Activated CD8-positive, alpha-beta memory T cell treated with anti-CD3 and anti-CD28 coated beads, Interleukin-2, amount 10 ng/mL, durations not matched to agents 7 days and 5 days (primary cell): ENCODE results near the gene PHACTR1. TPM values are rescaled to one million over a fixed set of nuclear protein-coding genes. Genes with fewer than 3 reads are reported as not detected.

Source experiments
- ATAC-seq: fragments of 150-1000 bp; cut with Tn5 transposase; one replicate; pipeline ENCODE4 v1.10.0; 2021; ENCODE audit warnings: moderate library complexity
- CTCF ChIA-PET: fragments of 350-600 bp; sonication (Branson Sonifier 250); formaldehyde crosslinking; loops from one replicate; lab custom pipeline; 2021; ENCODE audit warnings: antibody characterized with exemption; lab: Charles Lee
- DNase-seq: peaks from one replicate; pipeline ENCODE4 v3.0.0-alpha.2; 2020
- H3K27ac Mint-ChIP-seq: one replicate; pipeline ENCODE4 v1.8.0; 2021; ENCODE audit warnings: mild to moderate bottlenecking, mixed read lengths
- H3K27me3 Mint-ChIP-seq: one replicate; pipeline ENCODE4 v1.8.0; 2021; ENCODE audit warnings: mixed read lengths
- H3K36me3 Mint-ChIP-seq: one replicate; pipeline ENCODE4 v1.8.0; 2021; ENCODE audit warnings: mild to moderate bottlenecking, mixed read lengths
- H3K4me1 Mint-ChIP-seq: one replicate; pipeline ENCODE4 v1.8.0; 2021; ENCODE audit warnings: mixed read lengths
- H3K4me3 Mint-ChIP-seq: one replicate; pipeline ENCODE4 v1.8.0; 2021; ENCODE audit warnings: mild to moderate bottlenecking, moderate library complexity, mixed read lengths
- H3K9me3 Mint-ChIP-seq: one replicate; pipeline ENCODE4 v1.8.0; 2022; ENCODE audit warnings: low read depth, mixed read lengths
- total RNA-seq, 2 experiments: library from RNA; stranded (reverse); gene quantifications; one replicate each; pipeline ENCODE4 v1.2.3, GENCODE V29; 2021

Gene PHACTR1
- total RNA-seq, 2 experiments from 2014 or later = 0.73 to 2.2 TPM

DNA sequence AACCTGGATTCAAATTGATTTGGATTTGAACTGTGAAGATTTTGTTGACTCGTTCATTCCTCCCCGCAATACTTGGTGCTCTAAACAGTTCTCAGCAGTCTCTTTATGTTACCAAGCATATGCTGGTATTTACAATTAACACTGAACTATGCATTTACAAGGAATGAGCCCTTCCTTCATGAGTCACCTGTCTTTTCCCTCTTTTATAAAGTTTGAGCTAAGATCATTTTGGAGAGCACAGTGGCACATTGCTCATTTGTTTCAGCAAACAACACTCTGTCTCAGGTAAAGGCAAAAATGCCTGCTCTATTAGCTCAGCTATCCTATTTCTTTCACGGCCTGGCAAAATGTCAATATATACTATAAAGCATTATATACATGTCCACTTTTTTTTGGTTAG lies 285.4 kb downstream of the PHACTR1 start:
- no peaks in the 10 kb centered on the region for H3K4me1 Mint-ChIP-seq
- no peak overlapping the region for H3K27ac Mint-ChIP-seq
- ATAC-seq (no peak), DNase-seq (no peak)
- peaks cover 23% of the 10 kb centered on the region for H3K27me3 Mint-ChIP-seq
- no peak overlapping the region for H3K4me3 Mint-ChIP-seq
- no peaks in the 10 kb centered on the region for H3K9me3 Mint-ChIP-seq
- H3K36me3 Mint-ChIP-seq = no peaks in the 10 kb centered on the region
- CTCF ChIA-PET = interaction anchor here (1.0 kb wide), 1 partner anchor 68 kb away, joined by 4 read pairs; no protein-coding TSS in a partner anchor

DNA sequence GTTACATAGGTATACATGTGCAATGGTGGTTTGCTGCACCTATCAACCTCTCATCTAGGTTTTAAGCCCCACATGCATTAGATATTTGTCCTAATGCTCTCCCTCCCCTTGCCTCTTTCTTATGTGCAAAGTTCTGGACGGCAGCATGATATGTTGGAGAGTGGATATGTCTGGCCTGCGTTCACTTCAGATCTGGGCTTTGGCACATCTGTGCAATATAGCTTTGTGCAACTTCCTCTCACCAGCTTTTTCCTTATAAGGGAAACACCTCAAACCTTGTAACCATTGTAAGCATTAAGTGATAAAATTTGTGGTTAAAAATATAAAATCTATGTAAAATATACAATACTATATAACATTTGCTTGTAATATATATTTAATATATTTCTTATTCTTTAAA lies 288.0 kb downstream of the PHACTR1 start:
- no peak for DNase-seq
- Mint-ChIP-seq H3K27ac (no peak overlapping the region), H3K27me3 (peaks cover 39% of the 10 kb centered on the region), H3K4me3 (no peak overlapping the region), H3K4me1 (no peaks in the 10 kb centered on the region), H3K36me3 (no peaks in the 10 kb centered on the region), H3K9me3 (no peaks in the 10 kb centered on the region)
- CTCF ChIA-PET = no interaction called here
- ATAC-seq = no peak

DNA sequence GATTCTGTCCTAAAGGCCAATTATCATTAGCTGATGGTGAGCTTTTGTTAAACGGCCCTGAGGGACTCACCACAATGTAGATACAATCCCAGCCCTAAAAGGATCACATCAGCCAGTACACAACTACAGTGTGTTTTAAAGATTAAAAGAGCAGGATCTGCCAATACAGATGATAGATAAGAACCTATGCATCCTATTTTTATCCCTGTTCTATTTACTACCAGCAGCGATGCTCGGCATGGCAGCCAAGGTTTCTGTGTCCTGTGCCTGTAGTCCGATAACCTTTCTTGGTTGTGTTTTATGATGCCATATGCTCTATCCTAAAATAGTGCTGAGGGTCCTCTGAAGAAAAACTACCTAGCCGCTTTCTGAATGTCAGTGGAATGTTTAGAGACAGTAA lies 289.4 kb downstream of the PHACTR1 start:
- Mint-ChIP-seq H3K9me3 (no peaks in the 10 kb centered on the region), H3K4me3 (no peak overlapping the region), H3K36me3 (no peaks in the 10 kb centered on the region), H3K4me1 (no peaks in the 10 kb centered on the region), H3K27me3 (peaks cover 53% of the 10 kb centered on the region), H3K27ac (no peak overlapping the region)
- DNase-seq = no peak
- no peak for ATAC-seq
- CTCF ChIA-PET = no interaction called here

DNA sequence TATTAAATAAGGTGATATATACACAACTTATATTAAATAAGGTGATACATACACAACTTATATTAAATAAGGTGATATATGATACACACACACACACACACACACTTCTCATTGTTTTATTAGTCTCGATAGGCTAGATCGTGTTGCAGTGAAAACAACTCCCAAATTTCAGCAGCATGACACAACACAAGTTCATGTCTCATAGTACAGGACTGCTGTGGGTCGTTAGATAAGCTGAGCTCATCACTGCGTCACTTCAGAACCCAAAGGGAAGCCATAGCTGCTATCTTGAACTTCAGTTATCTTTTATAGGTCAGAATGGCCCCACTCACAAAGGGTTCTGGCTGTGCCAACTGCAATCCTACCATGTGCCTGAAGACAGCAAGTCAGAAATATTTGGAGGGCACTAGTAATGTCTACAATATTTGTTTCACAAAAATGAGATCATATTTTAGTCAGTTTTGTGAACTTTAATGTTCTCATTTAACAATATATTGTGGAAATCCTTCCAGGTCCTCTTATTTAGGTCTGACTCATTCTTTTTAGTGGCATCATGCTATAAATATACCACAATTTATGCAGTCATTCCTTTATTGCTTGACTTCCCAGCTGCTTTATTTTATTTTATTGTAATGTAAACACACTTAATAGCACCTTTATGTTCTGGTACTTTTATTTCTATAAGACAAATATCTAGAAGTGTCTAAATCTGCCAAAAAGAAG lies 290.2 kb downstream of the PHACTR1 start:
- H3K4me3 Mint-ChIP-seq = no peak overlapping the region
- DNase-seq = no peak
- H3K4me1 Mint-ChIP-seq = no peaks in the 10 kb centered on the region
- H3K27me3 Mint-ChIP-seq = peaks cover 57% of the 10 kb centered on the region
- no peaks in the 10 kb centered on the region for H3K36me3 Mint-ChIP-seq
- CTCF ChIA-PET = no interaction called here
- no peak for ATAC-seq
- H3K27ac Mint-ChIP-seq = no peak overlapping the region
- no peaks in the 10 kb centered on the region for H3K9me3 Mint-ChIP-seq

DNA sequence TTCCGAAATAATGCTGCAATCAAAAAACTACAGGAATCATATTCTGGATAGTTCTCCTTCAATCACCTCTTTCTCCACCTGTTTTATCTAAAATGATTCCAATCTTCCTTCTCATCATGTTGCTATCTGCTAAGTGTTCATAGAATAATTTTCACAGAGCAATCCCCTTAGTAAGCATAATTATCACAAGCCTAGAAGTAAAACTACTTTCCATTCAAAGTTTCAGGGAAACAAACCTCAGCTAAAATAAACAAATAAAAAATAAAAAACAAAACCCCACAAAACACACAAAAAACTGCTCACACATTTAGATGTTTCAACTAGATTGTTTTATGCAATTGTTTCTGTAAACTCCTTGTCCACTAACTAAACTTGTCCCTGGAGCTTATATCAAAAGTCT lies 291.2 kb downstream of the PHACTR1 start:
- H3K9me3 Mint-ChIP-seq = no peaks in the 10 kb centered on the region
- no peaks in the 10 kb centered on the region for H3K36me3 Mint-ChIP-seq
- no peak overlapping the region for H3K4me3 Mint-ChIP-seq
- no peak for ATAC-seq
- DNase-seq = no peak
- H3K4me1 Mint-ChIP-seq = no peaks in the 10 kb centered on the region
- H3K27ac Mint-ChIP-seq = no peak overlapping the region
- H3K27me3 Mint-ChIP-seq = peaks cover 57% of the 10 kb centered on the region
- CTCF ChIA-PET = no interaction called here

DNA sequence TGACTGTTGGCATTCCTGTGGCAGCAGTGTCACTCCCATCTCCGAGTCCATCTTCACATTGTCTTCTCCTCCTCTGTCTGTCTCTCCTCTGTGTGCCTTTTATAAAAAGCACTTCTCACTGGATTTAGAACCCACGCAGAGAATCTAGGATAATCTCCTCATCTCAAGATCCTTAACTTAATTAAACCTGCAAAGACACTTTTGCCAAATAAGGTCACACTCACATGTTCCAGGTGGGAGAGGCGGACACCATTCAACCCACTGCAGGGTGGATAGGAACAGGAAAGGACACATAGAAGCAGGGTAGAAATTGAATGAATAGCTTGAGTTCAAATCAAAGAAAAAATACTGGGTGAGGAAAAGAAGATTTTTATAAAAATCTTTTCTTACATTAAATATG lies 292.5 kb downstream of the PHACTR1 start:
- no peak for ATAC-seq
- no peaks in the 10 kb centered on the region for H3K9me3 Mint-ChIP-seq
- H3K27me3 Mint-ChIP-seq = peaks cover 63% of the 10 kb centered on the region
- no peak overlapping the region for H3K4me3 Mint-ChIP-seq
- CTCF ChIA-PET = no interaction called here
- DNase-seq = no peak
- no peak overlapping the region for H3K27ac Mint-ChIP-seq
- peaks cover 4% of the 10 kb centered on the region for H3K4me1 Mint-ChIP-seq
- no peaks in the 10 kb centered on the region for H3K36me3 Mint-ChIP-seq

DNA sequence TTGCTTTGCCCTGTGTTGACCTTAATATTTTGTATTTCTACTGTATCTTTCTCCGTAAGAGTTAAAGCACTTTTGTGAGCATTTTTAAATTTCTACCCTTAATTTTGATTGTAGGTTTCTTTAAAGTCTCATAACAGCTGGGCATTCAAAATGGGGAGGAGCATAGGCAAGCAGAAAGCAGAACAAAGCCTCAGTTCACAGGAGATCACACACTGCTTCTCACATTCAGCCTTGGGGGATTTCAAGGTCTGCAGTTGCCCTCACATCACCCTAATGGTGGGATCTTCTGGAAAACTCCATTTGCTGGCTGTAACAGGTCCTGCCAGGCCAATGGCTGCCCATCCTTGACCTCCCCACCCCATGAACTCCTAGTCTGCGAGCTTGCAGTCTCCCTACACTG lies 292.9 kb downstream of the PHACTR1 start:
- H3K27ac Mint-ChIP-seq = no peak overlapping the region
- CTCF ChIA-PET = no interaction called here

DNA sequence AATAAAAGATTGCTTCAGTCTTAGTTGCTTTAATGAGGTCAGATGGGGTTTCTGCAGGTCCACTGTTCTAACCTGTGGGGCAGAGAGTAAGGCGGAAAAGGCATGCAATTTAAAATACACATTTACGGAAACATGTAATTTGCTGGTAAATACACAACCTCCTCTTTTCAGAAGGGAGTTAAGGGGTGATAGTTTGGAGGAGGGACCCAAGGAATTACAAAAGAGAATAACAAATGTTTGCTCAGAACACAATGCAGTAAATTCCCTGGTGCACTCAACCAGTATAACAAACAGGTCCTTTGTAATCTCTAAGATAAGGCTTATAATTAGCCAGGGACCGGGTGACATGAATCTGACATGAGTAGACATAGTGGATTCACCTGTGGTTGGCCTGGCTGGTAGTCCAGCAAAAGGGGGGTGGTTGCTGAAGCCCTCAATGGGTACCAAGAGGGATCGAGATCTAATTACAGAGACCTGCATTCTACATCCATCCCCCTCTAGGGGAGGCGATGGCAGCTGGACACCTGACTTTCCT lies 295.1 kb downstream of the PHACTR1 start:
- no peak overlapping the region for H3K27ac Mint-ChIP-seq
- H3K4me1 Mint-ChIP-seq = peaks cover 4% of the 10 kb centered on the region
- CTCF ChIA-PET = no interaction called here
- H3K27me3 Mint-ChIP-seq = peaks cover 76% of the 10 kb centered on the region
- ATAC-seq (no peak), DNase-seq (no peak)
- no peaks in the 10 kb centered on the region for H3K9me3 Mint-ChIP-seq
- H3K36me3 Mint-ChIP-seq = no peaks in the 10 kb centered on the region
- no peak overlapping the region for H3K4me3 Mint-ChIP-seq

More for the DNA sequence above, 292.9 kb downstream of the PHACTR1 start:
- ATAC-seq (no peak), DNase-seq (no peak)
- H3K4me3 Mint-ChIP-seq = no peak overlapping the region
- H3K36me3 Mint-ChIP-seq = no peaks in the 10 kb centered on the region
- peaks cover 63% of the 10 kb centered on the region for H3K27me3 Mint-ChIP-seq
- no peaks in the 10 kb centered on the region for H3K9me3 Mint-ChIP-seq
- peaks cover 4% of the 10 kb centered on the region for H3K4me1 Mint-ChIP-seq

DNA sequence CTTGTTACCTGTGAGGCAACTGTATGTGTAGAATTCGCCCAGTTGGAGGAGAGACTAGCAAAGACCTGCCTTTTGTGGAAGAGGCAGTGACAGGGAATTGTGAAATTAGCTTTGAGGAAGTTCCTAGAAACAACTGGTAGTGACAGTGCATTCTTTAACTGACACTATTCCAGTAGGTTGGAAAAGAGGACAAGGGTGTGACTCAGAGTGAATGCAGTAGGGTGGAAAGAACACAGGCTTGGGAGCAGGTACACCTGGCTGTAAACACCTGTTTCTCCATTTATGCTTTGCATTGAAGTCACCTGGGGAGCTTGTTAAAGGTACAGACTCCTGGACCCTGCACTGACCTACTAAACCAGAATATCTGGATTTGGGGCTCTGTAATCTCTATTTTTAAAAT lies 295.7 kb downstream of the PHACTR1 start:
- peaks cover 76% of the 10 kb centered on the region for H3K27me3 Mint-ChIP-seq
- no peak overlapping the region for H3K4me3 Mint-ChIP-seq

DNA sequence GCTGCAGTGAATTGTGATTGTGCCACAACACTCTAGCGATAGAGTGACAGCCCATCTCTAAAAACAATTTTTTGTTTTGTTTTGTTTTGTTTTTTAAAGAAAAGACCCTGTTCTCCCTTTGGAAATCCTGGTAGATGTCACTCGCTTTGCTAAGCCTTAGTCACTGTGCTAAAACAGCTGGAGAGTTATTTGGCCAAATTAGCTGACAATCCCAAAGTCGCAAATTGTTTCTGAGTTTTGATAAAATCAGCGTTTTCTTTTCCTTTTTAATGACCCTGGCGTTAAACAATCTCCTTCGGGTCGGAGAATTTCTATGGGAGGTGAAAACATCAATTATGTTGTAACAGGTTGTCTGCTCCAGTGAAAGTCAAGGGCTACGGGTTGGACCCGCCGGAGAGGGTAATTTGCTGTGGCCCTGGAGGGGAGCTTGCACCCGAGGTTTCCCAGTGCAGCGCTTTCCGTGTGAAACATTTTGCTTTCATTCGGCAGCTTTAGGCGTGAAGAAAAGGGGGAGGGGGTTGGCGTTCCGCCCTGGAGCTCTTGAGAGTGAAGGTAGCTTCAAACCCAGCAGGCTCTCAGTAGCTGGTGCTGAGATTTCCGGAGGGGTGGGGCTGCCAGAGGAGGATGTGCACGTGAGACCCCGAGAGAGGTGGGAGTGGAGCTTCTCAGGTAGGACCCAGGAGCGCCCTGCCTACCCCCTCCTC lies 296.6 kb downstream of the PHACTR1 start:
- H3K27ac Mint-ChIP-seq = no peak overlapping the region
- H3K4me1 Mint-ChIP-seq = peaks cover 4% of the 10 kb centered on the region
- DNase-seq = no peak

More for the DNA sequence above, 295.7 kb downstream of the PHACTR1 start:
- CTCF ChIA-PET = interaction anchor here (1.6 kb wide), 1 partner anchor 101 kb away, joined by 5 read pairs; no protein-coding TSS in a partner anchor
- ATAC-seq = no peak
- peaks cover 4% of the 10 kb centered on the region for H3K4me1 Mint-ChIP-seq
- no peak for DNase-seq
- no peaks in the 10 kb centered on the region for H3K9me3 Mint-ChIP-seq
- H3K27ac Mint-ChIP-seq = no peak overlapping the region
- H3K36me3 Mint-ChIP-seq = no peaks in the 10 kb centered on the region

DNA sequence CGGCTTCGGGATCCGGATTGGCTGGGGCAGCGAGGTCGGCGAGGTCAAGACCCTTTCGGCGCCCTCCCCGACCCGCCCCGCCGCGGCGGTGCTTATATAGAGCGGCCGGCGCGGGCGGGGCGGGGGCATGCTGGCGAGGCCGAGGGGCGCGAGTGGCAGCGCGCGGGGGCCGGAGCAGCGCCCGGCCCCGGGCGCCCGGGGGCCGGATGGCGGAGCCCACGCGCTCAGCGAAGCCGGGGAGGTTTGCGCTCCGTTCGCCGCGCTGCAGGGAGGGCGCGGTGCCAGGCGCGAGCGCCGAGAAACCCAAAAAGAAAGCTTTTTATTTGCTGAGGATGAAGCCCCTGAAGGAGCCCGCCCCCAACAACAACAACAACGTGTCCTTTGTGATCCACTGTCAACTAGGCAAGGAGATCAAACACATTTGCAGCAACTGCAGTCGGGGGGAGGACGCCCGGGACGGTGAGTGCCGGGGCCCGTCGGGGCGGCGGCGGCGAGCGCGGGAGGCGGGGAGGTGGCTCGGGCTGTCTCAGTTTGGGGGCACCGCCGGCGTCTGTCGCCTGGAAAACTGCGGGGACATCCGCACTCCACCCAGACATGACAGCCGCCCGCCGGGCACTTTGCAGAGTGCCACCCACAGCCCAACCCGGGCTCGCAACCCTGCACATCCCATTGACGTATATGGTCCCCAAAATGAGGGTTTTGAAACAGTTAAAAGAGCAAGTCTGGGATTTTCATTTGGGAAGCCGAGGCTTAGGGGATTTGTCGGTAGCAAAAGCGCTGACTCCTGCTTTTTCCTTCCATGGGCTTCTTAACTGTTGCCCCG lies 297.3 kb downstream of the PHACTR1 start:
- DNase-seq = no peak
- no peaks in the 10 kb centered on the region for H3K9me3 Mint-ChIP-seq
- peaks cover 77% of the 10 kb centered on the region for H3K27me3 Mint-ChIP-seq
- ATAC-seq = no peak
- CTCF ChIA-PET = interaction anchor here (1.2 to 1.6 kb wide), 2 partner anchors 102 to 317 kb away, joined by 3 to 5 read pairs; no protein-coding TSS in a partner anchor
- no peaks in the 10 kb centered on the region for H3K36me3 Mint-ChIP-seq
- peaks cover 4% of the 10 kb centered on the region for H3K4me1 Mint-ChIP-seq
- peak overlapping the region; percentile 42 for H3K4me3 Mint-ChIP-seq
- no peak overlapping the region for H3K27ac Mint-ChIP-seq

More for the DNA sequence above, 296.6 kb downstream of the PHACTR1 start:
- Mint-ChIP-seq H3K4me3 (peak overlapping the region; percentile 42), H3K9me3 (no peaks in the 10 kb centered on the region), H3K36me3 (no peaks in the 10 kb centered on the region), H3K27me3 (peaks cover 73% of the 10 kb centered on the region)
- ATAC-seq = no peak
- CTCF ChIA-PET = interaction anchor here (1.2 to 1.6 kb wide), 2 partner anchors 102 to 317 kb away, joined by 3 to 5 read pairs; no protein-coding TSS in a partner anchor

DNA sequence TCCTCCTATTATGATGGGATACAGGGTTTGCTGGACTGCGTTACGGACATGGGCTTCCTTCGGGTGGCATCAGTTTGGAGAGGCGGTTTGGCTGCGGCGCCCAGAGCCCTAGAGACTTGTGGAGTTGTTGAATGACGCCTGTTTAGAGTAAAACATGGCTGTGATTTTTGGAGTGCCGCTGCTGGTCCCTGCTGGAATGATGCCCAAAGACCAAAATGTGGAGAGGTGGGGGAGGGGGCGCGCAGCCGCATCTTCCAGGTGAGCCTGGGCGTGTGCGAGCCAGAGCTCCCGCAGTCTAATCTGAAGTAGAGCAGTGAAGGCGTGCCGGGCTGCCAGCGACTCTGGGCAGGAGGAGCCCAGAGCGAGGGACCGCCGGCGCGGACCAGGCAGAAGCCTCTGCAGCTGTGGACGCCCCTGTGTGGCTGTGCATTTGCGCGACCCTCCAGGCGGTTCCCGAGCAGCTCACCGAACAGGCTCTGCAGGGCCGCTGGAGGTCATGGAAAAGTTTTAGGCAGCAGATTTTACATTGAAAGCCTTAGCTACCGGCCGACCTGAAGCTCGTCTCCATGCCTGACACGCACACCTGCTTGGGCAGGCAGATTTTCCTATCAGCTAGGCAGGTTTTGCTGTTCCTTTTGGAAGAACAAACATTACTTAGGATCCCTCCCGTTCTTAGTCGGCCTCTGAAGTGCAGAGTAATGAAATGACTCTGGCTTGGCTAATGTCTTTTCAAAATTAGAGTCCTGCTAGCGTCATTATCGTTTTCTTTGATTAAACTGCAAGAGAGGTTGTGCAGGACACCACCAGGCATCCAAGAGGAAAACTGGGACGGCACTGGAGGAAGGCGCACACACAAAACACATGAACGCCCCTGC lies 298.2 kb downstream of the PHACTR1 start:
- Mint-ChIP-seq H3K9me3 (no peaks in the 10 kb centered on the region), H3K27ac (no peak overlapping the region), H3K4me1 (peaks cover 4% of the 10 kb centered on the region), H3K27me3 (peaks cover 70% of the 10 kb centered on the region), H3K4me3 (no peak overlapping the region), H3K36me3 (no peaks in the 10 kb centered on the region)
- CTCF ChIA-PET = no interaction called here
- DNase-seq (no peak), ATAC-seq (no peak)
